ENCODE results near the gene WWOX.
"Not testable (repeated sequence)": the region's sequence is repeated elsewhere in the genome, so short reads cannot be mapped to it uniquely, and the experiment has no call there.

The WWOX gene

GRCh38 chr16:78690510-78690909 lies 591.1 kb downstream of the WWOX start:
- Histone ChIP-seq H3K4me2 (ENCODE audit: insufficient read depth, low read length) (no peak overlapping the region), H2AFZ (ENCODE audit: low read depth, low read length) (no peak overlapping the region), H3K9me3 (ENCODE audit: insufficient read depth, low read length, severe bottlenecking) (no peaks in the 10 kb centered on the region), H3K27ac (ENCODE audit: low read length) (no peak overlapping the region), H3K36me3 (ENCODE audit: insufficient read depth, low read length) (no peaks in the 10 kb centered on the region), H3K79me2 (ENCODE audit: insufficient read depth, low read length) (no peaks in the 10 kb centered on the region), H3K9ac (ENCODE audit: low read depth, low read length) (no peak overlapping the region), H3K27me3 (ENCODE audit: insufficient read depth, low read length, poor library complexity) (no peaks in the 10 kb centered on the region), H3K4me3 (ENCODE audit: low read depth in 1 of 2, low read length in 2 of 2) (no peak overlapping the region), H3K4me1 (ENCODE audit: insufficient read depth, low read length) (no peaks in the 10 kb centered on the region), H4K20me1 (ENCODE audit: insufficient read depth, low read length) (no peaks in the 10 kb centered on the region)
- DNase-seq = no peak
- ATAC-seq (ENCODE audit: insufficient read depth, low read depth) = no peak
- TF ChIP-seq EZH2 (IDR thresholded peaks at IDR 0.05; ENCODE audit: borderline replicate concordance, low read depth, low read length, severe bottlenecking) (no peak), CTCF (IDR thresholded peaks at IDR 0.05; ENCODE audit: borderline replicate concordance, extremely low read depth, low read length, poor library complexity, severe bottlenecking) (no peak)

DNA sequence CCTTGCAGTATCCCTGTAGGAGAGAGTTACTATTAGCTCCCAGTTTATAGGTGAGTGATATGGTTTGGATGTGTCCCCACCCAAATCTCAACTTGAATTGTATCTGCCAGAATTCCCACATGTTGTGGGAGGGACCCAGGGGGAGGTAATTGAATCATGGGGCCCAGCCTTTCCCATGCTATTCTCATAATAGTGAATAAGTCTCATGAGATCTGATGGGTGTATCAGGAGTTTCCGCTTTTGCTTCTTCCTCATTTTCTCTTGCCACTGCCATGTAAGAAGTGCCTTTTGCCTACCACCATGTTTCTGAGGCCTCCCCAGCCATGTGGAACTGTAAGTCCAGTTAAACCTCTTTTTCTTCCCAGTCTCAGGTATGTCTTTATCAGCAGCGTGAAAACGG lies 592.3 kb downstream of the WWOX start:
- H3K4me1 ChIP-seq (ENCODE audit: insufficient read depth, low read length); H3K79me2 ChIP-seq (ENCODE audit: insufficient read depth, low read length); H3K9ac ChIP-seq (ENCODE audit: low read depth, low read length); DNase-seq; H3K36me3 ChIP-seq (ENCODE audit: insufficient read depth, low read length); H2AFZ ChIP-seq (ENCODE audit: low read depth, low read length); H4K20me1 ChIP-seq (ENCODE audit: insufficient read depth, low read length); H3K4me2 ChIP-seq (ENCODE audit: insufficient read depth, low read length); ATAC-seq (ENCODE audit: insufficient read depth, low read depth); H3K4me3 ChIP-seq (ENCODE audit: low read depth in 1 of 2, low read length in 2 of 2); H3K27me3 ChIP-seq (ENCODE audit: insufficient read depth, low read length, poor library complexity); H3K9me3 ChIP-seq (ENCODE audit: insufficient read depth, low read length, severe bottlenecking); H3K27ac ChIP-seq (ENCODE audit: low read length): not testable (repeated sequence)

- no peak overlapping the region for H3K4me3 ChIP-seq (ENCODE audit: low read depth in 1 of 2, low read length in 2 of 2)
- TF ChIP-seq CTCF (IDR thresholded peaks at IDR 0.05; ENCODE audit: borderline replicate concordance, extremely low read depth, low read length, poor library complexity, severe bottlenecking) = no peak
- no peaks in the 10 kb centered on the region for H3K79me2 ChIP-seq (ENCODE audit: insufficient read depth, low read length)
- DNase-seq = no peak
- H4K20me1 ChIP-seq (ENCODE audit: insufficient read depth, low read length) = no peaks in the 10 kb centered on the region
- no peak overlapping the region for H3K9ac ChIP-seq (ENCODE audit: low read depth, low read length)
- no peaks in the 10 kb centered on the region for H3K36me3 ChIP-seq (ENCODE audit: insufficient read depth, low read length)
- H3K4me2 ChIP-seq (ENCODE audit: insufficient read depth, low read length) = no peak overlapping the region
- H3K27ac ChIP-seq (ENCODE audit: low read length) = no peak overlapping the region
- no peaks in the 10 kb centered on the region for H3K9me3 ChIP-seq (ENCODE audit: insufficient read depth, low read length, severe bottlenecking)
- no peak for ATAC-seq (ENCODE audit: insufficient read depth, low read depth)
- H3K4me1 ChIP-seq (ENCODE audit: insufficient read depth, low read length) = no peaks in the 10 kb centered on the region
- no peak overlapping the region for H2AFZ ChIP-seq (ENCODE audit: low read depth, low read length)
- no peaks in the 10 kb centered on the region for H3K27me3 ChIP-seq (ENCODE audit: insufficient read depth, low read length, poor library complexity)
Measured at GRCh38 chr16:78693496-78693895, 594.0 kb downstream of the WWOX start.

DNA sequence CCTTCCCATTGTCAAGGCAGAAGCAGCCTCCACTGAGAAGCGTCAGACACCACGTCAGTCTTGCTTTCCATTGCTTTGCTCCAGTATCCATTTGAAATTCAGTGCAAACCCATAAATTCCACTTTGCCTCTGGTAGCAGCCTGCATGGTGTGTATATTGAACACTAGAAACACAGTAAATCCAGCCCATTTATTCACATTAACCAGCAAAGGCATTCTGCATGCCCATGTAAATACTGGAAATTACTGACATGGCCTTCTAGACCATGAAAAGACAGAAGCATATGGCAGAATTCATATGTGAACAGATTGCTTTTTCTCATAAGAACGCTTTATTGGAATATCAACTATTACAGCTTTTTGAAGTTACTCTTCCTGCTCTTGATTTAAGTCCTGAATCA lies 595.0 kb downstream of the WWOX start:
- no peak for ATAC-seq (ENCODE audit: insufficient read depth, low read depth)
- TF ChIP-seq EZH2 (IDR thresholded peaks at IDR 0.05; ENCODE audit: borderline replicate concordance, low read depth, low read length, severe bottlenecking) = no peak
- no peak for TF ChIP-seq CTCF (IDR thresholded peaks at IDR 0.05; ENCODE audit: borderline replicate concordance, extremely low read depth, low read length, poor library complexity, severe bottlenecking)
- H3K9me3 ChIP-seq (ENCODE audit: insufficient read depth, low read length, severe bottlenecking) = no peaks in the 10 kb centered on the region

More for the DNA sequence above, 595.0 kb downstream of the WWOX start:
- Histone ChIP-seq H3K4me2 (ENCODE audit: insufficient read depth, low read length) (no peak overlapping the region), H3K79me2 (ENCODE audit: insufficient read depth, low read length) (no peaks in the 10 kb centered on the region), H3K9ac (ENCODE audit: low read depth, low read length) (no peak overlapping the region), H3K4me3 (ENCODE audit: low read depth in 1 of 2, low read length in 2 of 2) (no peak overlapping the region), H3K27me3 (ENCODE audit: insufficient read depth, low read length, poor library complexity) (no peaks in the 10 kb centered on the region), H3K36me3 (ENCODE audit: insufficient read depth, low read length) (no peaks in the 10 kb centered on the region), H3K27ac (ENCODE audit: low read length) (no peak overlapping the region), H2AFZ (ENCODE audit: low read depth, low read length) (no peak overlapping the region), H4K20me1 (ENCODE audit: insufficient read depth, low read length) (no peaks in the 10 kb centered on the region), H3K4me1 (ENCODE audit: insufficient read depth, low read length) (no peaks in the 10 kb centered on the region)
- no peak for DNase-seq
